Fibroblast of pulmonary artery (primary cell): ENCODE results near the gene DAPP1.

Experiments
- DNase-seq: peaks from one replicate; pipeline ENCODE4 v3.0.0-alpha.2; 2010; ENCODE audit warnings: low read depth
- H3K4me3 ChIP-seq: replicated peaks from 2 replicates; pipeline ENCODE4 v1.5.1; 2011; ENCODE audit warnings: low read depth, mild to moderate bottlenecking, control low read depth, low read length, moderate library complexity
- TF ChIP-seq, protein P1 (sequence below): IDR thresholded peaks from 2 replicates; pipeline ENCODE4 v1.5.1; 2011; ENCODE audit warnings: mild to moderate bottlenecking, control low read depth, low read length, inconsistent platforms; ENCODE audit errors: missing control alignments

Gene DAPP1

DNA sequence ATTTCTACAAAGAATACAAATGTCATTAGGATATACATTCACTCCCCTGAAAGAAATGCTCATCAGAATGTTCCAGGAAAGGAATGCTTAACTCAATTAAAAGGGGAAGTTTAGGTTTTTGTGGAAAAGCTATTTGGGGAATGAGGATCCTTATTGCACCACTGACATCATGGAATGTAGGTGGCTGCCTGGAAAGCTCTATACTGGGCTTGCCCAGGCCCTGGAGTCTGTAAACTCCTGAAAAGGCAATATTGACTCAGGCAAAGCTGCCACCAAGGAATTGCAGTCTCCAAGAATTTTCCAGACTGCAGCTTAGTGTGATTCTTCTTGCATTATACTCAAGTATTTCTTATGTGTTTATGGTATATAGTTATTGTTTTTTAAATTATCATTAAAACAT is 15.7 kb downstream of the DAPP1 start:
- TF ChIP-seq, protein P1, sequence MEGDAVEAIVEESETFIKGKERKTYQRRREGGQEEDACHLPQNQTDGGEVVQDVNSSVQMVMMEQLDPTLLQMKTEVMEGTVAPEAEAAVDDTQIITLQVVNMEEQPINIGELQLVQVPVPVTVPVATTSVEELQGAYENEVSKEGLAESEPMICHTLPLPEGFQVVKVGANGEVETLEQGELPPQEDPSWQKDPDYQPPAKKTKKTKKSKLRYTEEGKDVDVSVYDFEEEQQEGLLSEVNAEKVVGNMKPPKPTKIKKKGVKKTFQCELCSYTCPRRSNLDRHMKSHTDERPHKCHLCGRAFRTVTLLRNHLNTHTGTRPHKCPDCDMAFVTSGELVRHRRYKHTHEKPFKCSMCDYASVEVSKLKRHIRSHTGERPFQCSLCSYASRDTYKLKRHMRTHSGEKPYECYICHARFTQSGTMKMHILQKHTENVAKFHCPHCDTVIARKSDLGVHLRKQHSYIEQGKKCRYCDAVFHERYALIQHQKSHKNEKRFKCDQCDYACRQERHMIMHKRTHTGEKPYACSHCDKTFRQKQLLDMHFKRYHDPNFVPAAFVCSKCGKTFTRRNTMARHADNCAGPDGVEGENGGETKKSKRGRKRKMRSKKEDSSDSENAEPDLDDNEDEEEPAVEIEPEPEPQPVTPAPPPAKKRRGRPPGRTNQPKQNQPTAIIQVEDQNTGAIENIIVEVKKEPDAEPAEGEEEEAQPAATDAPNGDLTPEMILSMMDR: no peak
- DNase-seq: no peak
- H3K4me3 ChIP-seq: no peak overlapping the region

DNA sequence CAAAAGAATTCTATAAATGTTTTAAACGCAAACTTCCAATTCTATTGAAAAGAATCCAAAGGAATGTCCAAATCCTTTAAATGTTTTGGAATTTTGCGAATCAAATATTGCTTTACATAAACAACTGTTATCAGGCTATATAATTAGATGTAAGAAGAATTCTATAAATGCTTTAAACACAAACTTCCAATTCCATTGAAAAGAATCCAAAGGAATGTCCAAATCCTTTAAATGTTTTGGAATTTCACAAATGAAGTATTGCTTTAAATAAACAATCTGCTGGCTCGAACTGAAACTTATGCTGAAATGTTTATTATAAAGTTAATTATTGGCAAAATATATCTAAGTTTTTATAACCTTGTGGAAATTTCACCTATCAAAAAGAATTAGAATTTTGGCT is 16.1 kb downstream of the DAPP1 start:
- H3K4me3 ChIP-seq: no peak overlapping the region
- no peak for DNase-seq
- TF ChIP-seq, protein P1: no peak

DNA sequence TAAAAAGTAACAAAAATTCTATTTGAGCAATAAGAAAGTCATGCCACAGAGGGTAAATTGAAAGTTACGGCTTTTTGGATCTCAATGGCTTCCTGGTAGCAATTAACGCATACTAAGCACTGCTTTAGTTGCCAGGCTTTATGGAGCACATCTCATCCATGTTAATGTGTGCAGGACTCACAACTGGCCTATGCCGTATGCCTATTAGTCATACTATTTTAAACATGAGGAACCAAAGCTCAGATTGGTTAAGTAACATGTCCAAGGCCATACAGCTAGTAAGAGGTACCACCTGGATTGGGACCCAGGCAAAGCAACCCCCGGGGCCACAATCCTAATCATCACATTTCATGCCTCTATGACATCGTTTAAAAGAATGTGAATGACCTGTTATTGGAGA is 17.1 kb downstream of the DAPP1 start:
- TF ChIP-seq, protein P1: no peak
- DNase-seq: no peak
- H3K4me3 ChIP-seq: no peak overlapping the region

DNA sequence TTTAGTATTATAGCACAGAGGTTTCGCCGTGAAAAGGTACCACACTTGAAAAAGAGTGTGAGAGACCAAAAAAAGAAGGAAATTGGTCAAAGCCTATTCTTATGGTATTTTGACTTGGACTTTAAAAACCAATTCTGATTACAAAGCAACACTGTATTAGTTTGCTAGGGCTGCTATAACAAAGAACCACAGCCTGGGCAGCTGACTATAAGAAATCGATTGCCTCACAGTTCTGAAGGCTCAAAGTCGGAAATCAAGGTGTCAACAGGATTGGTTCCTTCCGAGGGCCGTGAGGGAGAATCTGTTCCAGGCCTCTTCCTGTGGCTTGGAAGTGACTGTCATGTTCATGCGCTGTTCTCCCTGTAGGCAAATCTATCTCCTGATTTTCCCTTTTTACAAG is 17.9 kb downstream of the DAPP1 start:
- TF ChIP-seq, protein P1: no peak
- H3K4me3 ChIP-seq: no peak overlapping the region
- DNase-seq: no peak

DNA sequence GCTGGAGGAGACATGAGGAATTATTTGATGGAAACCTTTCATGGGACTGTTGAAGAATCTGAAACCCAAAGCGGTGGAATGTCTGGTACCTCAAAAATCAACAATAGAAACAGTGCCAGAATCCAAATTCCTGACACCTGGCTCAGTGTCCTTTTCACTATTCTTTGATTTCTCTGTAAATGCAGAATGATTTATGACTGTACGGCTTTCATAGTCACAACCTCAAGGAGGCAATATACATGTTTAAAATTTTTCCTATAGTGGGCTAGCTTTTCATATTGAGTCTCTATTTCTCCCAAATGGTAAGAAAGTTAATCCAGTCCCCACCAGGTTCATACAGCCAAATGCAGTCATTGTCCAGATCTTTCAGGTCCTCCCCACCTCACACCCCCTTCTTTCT is 19.3 kb downstream of the DAPP1 start:
- TF ChIP-seq, protein P1: no peak
- no peak for DNase-seq
- no peak overlapping the region for H3K4me3 ChIP-seq

DNA sequence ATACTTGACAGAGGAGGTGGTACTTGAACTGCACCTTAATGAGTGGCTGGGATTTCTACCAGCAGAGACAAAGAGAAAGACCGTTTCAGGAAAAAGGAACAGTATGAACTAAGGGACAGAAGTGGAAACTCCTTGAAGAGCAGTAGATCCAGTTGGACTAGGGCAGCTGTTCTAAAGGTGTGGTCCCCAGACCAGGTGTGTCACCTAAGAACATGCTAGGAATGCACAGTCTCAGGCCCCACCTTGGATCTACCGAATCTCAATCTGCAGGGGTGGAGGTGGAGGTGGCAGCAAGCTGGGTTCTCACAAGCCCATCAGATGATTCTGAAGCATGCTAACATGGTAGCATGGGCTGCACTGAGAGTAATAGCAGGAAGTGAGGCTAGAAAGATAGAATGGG is 22.3 kb downstream of the DAPP1 start:
- TF ChIP-seq, protein P1: no peak
- H3K4me3 ChIP-seq: no peak overlapping the region
- DNase-seq: no peak

DNA sequence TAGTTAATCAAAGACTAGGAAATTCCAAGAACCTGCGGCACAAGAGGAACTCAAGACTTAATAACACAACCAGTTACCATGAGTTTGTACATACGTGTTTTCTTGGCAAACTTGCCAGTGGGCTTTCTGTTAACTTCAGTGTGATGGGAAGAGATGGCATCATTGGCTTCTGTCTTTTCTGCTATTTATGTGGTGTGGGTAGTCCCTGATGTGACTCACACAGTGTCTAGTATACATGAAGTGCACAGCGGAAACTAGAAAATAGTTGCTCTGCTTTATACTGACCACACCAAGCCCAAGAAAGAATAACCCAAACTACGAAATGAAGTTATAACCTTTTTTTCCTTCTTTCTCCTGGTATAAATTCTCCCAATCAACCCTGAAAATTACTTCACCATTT is 24.5 kb downstream of the DAPP1 start:
- TF ChIP-seq, protein P1: no peak
- no peak overlapping the region for H3K4me3 ChIP-seq
- no peak for DNase-seq
